ENCODE data around the gene SULT1A1. TPM values are rescaled to one million over a fixed set of nuclear protein-coding genes. Genes with fewer than 3 reads are reported as not detected.

The SULT1A1 gene
- total and polyA plus RNA-seq, 4 donors = 25.3 to 143 (median 102) TPM

- Histone ChIP-seq H3K27ac (ENCODE audit: low read depth in 1 of 2, low read length in 2 of 2) (no peak overlapping the region), H3K36me3 (ENCODE audit: control insufficient read depth in 4 of 4, insufficient read depth in 3 of 4, low read depth in 1 of 4, low read length in 3 of 4) (peaks cover 6 to 40% (median 17%) of the 10 kb centered on the region in 4 donors), H3K4me3 (ENCODE audit: low read depth in 1 of 3, low read length in 3 of 3) (no peak overlapping the region), H3K27me3 (ENCODE audit: control insufficient read depth in 4 of 4, insufficient read depth in 4 of 4, low read length in 3 of 4) (no peaks in the 10 kb centered on the region), H3K9me3 (ENCODE audit: control insufficient read depth in 4 of 4, low read length in 3 of 4) (no peaks in the 10 kb centered on the region), H3K4me1 (ENCODE audit: control insufficient read depth in 4 of 4, insufficient read depth in 4 of 4, low read length in 3 of 4) (no peaks in the 10 kb centered on the region), H3K9ac (ENCODE audit: low read depth in 1 of 2, low read length in 2 of 2) (no peak overlapping the region)
- DNase-seq (ENCODE audit: low spot score) = no peak
- 97% methylated on average over 15 of the region's 15 CpGs for WGBS
- no peak for TF ChIP-seq TAF1 (conservative IDR thresholded peaks at IDR 0.05)
- no peak for TF ChIP-seq HNF4G (IDR thresholded peaks at IDR 0.05)
- TF ChIP-seq FOXA1 (IDR thresholded peaks at IDR 0.05) = no peak
- TF ChIP-seq NR2F2 (IDR thresholded peaks at IDR 0.05) = no peak
- no peak for TF ChIP-seq EGR1 (IDR thresholded peaks at IDR 0.05; ENCODE audit: low read depth in 2 of 2)
- no peak for TF ChIP-seq FOXA2 (IDR thresholded peaks at IDR 0.05)
- TF ChIP-seq MAX (IDR thresholded peaks at IDR 0.05) = no peak
- TF ChIP-seq YY1 (IDR thresholded peaks at IDR 0.05) = no peak
- TF ChIP-seq SP1 (IDR thresholded peaks at IDR 0.05) = no peak
- TF ChIP-seq GABPA (IDR thresholded peaks at IDR 0.05 in 1 of 2, conservative IDR thresholded peaks at IDR 0.05 in 1 of 2) = no peak
- no peak for TF ChIP-seq ATF3 (IDR thresholded peaks at IDR 0.05)
Measured at GRCh38 chr16:28580726-28581315, 29.0 kb downstream of the SULT1A1 start.

GRCh38 chr16:28575446-28576109 is 34.3 kb downstream of the SULT1A1 start:
- H3K4me3 ChIP-seq (ENCODE audit: low read depth in 1 of 3, low read length in 3 of 3) = no peak overlapping the region
- no peak for TF ChIP-seq REST (IDR thresholded peaks at IDR 0.05)
- no peak for TF ChIP-seq NR2F2 (IDR thresholded peaks at IDR 0.05)
- TF ChIP-seq HNF4G (IDR thresholded peaks at IDR 0.05) = no peak
- no peak for TF ChIP-seq EGR1 (IDR thresholded peaks at IDR 0.05; ENCODE audit: low read depth in 2 of 2)
- TF ChIP-seq CTCF (IDR thresholded peaks at IDR 0.05; ENCODE audit: low read depth, low read length, missing input control) = no peak
- no peak for TF ChIP-seq FOXA1 (IDR thresholded peaks at IDR 0.05)
- no peak for TF ChIP-seq RXRA (IDR thresholded peaks at IDR 0.05)
- TF ChIP-seq SP1 (IDR thresholded peaks at IDR 0.05) = no peak
- no peak for TF ChIP-seq MAX (IDR thresholded peaks at IDR 0.05)
- TF ChIP-seq JUND (IDR thresholded peaks at IDR 0.05) = no peak
- no peak for TF ChIP-seq GABPA (IDR thresholded peaks at IDR 0.05 in 1 of 2, conservative IDR thresholded peaks at IDR 0.05 in 1 of 2)
- no peak for TF ChIP-seq ATF3 (IDR thresholded peaks at IDR 0.05)
- TF ChIP-seq FOXA2 (IDR thresholded peaks at IDR 0.05) = no peak
- no peak for TF ChIP-seq ZBTB33 (IDR thresholded peaks at IDR 0.05)
- H3K9ac ChIP-seq (ENCODE audit: low read depth in 1 of 2, low read length in 2 of 2) = no peak overlapping the region
- H3K9me3 ChIP-seq (ENCODE audit: control insufficient read depth in 4 of 4, low read length in 3 of 4) = no peaks in the 10 kb centered on the region
- 85% methylated on average over 8 of the region's 8 CpGs for WGBS
- no peak overlapping the region for H3K27ac ChIP-seq (ENCODE audit: low read depth in 1 of 2, low read length in 2 of 2)
- DNase-seq (ENCODE audit: low spot score) = no peak
- H3K4me1 ChIP-seq (ENCODE audit: control insufficient read depth in 4 of 4, insufficient read depth in 4 of 4, low read length in 3 of 4) = peaks cover 0 to 4% (median 0%) of the 10 kb centered on the region in 4 donors
- H3K27me3 ChIP-seq (ENCODE audit: control insufficient read depth in 4 of 4, insufficient read depth in 4 of 4, low read length in 3 of 4) = no peaks in the 10 kb centered on the region
- H3K36me3 ChIP-seq (ENCODE audit: control insufficient read depth in 4 of 4, insufficient read depth in 3 of 4, low read depth in 1 of 4, low read length in 3 of 4) = peaks cover 0 to 3% (median 1%) of the 10 kb centered on the region in 4 donors
